Measurements from ENCODE around the gene GCNT3.
"Not testable (repeated sequence)": the region's sequence is repeated elsewhere in the genome, so short reads cannot be mapped to it uniquely, and the experiment has no call there.

GCNT3 gene

DNA sequence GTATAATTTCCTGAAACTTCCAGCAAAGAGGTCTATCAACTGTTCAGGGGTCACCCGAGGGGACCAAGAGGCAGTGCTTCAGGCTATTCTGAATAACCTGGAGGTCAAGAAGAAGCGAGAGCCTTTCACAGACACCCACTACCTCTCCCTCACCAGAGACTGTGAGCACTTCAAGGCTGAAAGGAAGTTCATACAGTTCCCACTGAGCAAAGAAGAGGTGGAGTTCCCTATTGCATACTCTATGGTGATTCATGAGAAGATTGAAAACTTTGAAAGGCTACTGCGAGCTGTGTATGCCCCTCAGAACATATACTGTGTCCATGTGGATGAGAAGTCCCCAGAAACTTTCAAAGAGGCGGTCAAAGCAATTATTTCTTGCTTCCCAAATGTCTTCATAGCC lies 6.8 kb downstream of the GCNT3 start:
- no peak for DNase-seq

DNA sequence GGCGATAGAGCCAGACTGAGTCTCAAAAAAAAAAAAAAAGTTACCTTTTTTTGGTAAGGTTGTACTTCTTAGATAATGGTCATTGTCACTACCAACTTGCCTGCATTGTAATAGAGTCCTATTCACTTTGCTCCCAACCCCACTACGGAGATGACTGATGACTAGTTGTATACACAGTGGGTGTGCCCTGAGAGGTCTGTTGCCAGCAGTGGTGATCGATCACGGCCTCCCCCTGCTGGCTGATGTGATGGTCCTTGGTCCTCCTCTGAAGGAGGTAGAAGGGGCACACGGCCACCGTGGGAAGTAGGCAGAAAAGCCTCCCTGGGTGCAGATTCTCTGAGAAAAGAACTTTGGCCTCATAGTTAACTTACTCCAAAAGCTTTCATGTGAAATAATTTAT lies 10.7 kb downstream of the GCNT3 start:
- DNase-seq = peak; percentile 11

DNA sequence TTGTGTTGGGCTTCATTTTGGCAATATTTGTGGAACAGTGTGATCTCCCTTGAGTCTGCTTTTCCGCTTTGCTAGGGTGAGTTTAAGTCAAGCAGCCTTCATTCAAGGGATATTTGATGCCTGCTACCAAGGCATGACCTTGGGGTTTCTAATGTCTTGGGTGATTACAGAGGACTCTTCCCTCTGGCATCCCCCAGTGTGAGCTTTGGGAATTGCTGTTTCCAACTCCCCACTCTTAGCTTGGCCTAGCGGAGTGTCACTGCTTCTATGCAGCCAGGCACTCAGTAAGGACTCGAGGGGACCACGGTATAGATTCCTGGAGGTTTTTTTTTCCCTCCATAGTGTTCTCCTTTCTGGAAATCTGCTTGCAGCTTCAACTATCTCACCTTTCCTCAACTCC lies 21.1 kb downstream of the GCNT3 start:
- DNase-seq = no peak

DNA sequence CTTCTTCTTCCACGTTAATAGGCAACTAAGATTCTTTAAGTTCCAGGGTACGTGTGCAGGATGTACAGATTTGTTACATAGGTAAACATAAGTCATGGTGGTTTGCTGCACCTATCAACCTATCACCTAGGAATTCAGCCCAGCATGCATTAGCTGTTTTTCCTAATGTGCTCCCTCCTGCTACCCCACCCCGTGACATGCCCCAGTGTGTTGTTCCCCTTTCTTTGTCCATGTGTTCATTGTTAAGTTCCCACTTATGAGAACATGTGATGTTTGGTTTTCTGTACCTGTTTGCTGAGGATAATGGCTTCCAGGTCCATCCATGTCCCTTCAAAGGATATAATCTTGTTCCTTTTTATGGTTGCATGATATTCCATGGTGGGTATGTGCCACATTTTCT lies 24.6 kb downstream of the GCNT3 start:
- DNase-seq = no peak

DNA sequence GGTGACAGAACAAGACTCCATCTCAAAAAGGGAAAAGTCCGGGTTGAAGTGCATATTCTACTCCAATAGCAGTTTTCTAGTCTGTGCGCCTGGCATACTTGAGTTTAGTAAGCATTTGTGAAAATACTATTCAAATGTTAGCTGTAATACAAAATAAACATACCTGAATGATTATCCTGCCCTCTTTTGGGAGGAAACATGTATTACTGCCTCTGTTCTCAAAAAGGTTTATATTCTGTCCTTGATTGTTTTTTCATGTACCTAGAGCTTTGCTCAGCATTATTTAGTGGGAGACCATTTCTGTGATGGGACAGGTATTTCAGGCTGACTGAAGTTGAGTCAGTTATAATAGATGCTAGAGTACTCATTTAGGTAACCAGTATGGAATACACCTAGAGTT lies 25.9 kb downstream of the GCNT3 start:
- DNase-seq = not testable (repeated sequence)

DNA sequence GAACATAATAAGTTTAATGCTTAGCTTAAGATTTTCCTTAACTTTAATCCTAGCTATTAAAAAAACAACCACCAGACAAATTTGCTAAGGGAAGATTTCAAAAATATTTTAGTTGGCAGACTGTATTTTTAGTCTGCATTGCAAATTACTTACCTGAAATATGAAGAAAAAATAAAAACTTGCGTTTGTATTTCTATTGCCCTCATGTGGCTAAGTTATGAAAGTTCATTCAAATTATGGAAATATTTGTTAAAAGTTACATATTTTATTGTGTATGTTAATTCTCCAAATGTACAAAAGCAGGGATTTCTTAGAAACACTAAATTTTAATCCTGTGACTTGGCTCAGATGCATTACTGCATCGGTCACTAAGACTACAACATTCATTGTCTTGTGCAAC lies 30.8 kb downstream of the GCNT3 start:
- no peak for DNase-seq

DNA sequence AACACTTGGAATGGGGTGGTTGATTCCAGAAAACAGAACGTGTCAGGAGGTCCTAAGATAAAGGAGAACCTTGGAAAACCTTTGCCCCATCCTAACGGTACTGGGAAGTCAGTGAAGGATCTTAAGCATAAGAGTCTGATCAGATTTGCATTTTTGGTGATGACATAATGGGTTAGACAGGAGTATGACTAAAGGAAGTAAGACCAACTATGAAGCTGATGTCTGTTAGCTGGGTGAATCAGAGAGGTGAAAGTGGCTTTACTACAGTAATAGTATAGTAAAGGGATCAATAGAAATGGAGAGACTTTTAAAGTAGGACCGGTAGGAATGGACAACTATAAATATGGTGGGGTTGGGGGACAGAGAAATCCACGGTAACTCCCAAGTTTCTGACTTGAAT lies 33.2 kb downstream of the GCNT3 start:
- DNase-seq = no peak

DNA sequence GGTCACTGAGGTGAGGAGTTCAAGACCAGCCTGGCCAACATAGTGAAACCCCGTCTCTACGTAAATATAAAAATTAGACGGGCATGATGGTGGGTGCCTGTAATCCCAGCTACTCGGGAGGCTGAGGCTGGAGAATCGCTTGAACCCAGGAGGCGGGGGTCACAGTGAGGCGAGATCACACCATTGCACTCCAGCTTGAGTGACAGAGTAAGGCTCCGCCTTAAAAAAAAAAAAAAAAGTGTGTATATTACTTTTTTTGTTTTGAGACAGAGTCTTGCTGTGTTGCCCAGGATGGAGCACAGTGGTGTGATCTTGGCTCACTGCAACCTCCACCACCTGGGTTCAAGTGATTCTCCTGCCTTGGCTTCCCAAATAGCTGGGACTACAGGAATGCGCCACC lies 34.2 kb downstream of the GCNT3 start:
- DNase-seq = not testable (repeated sequence)

DNA sequence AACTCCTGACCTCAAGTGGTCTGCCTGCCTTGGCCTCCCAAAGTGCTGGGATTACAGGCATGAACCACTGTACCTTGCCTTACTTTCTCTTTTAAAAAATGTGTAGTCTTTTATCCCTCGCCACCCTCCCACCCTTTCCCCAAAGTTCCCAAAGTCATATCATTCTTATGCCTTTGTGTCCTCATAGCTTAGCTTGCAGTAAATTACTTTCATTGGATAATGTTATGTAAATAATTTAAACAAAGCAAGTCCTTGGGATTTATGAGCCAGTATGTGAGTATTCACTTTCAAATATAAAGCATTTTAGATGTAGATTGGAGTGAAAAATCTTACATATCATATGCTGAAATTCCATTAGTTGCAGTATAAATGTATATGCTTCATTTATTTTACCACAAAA lies 34.7 kb downstream of the GCNT3 start:
- no peak for DNase-seq

DNA sequence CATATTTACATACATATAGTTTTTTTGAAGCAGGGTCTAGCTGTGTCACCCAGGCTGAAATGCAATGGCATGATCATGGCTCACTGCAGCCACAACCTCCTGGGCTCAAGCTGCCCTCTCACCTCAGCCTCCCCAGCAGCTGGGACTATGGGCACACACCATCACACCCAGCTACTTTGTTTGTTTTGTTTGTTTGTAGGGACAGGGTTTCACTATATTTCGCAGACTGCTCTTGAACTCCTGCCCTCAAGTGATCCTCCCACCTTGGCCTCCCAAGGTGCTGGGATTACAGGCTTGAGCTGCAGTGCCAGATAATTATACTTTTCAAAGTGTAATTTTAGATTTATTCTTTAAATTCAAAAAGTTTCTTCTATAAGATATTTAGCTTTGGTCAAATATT lies 35.5 kb downstream of the GCNT3 start:
- no peak for DNase-seq

DNA sequence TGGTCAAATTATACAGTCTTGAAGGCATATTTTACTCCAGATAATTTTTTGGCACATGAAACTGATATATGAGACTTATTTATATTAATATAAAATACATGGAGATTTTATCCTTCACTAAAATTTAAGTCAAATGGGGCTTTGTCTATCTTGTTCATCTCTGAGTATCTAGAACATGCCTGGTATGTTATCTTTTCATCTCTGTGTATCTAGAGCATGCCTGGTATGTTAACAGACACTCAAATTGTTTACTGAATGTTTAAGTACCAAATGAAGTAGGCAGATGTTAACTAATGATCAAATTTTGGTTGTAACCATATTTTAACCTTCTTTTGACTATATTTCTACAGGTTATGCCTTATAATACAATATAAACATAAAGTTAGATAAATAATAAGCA lies 38.0 kb downstream of the GCNT3 start:
- no peak for DNase-seq

DNA sequence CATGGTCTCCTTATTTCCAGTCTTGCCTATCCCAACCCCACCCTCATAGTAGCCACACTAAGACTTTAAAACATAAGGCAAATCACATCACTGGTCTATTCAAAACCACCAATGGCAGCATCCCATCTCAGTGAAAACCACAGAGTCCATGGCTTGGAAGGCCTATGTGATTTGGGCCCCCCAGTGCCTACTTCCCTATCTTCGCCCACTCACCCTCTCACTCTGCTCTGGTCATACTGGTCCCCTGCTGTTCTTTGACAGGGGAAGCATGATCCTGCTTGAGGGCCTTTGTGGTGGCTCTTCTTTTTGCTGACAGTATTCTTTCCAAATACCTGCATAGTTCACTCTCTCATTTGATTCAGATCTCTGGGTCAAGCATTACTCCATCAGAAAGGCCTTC lies 42.5 kb downstream of the GCNT3 start:
- DNase-seq = no peak

DNA sequence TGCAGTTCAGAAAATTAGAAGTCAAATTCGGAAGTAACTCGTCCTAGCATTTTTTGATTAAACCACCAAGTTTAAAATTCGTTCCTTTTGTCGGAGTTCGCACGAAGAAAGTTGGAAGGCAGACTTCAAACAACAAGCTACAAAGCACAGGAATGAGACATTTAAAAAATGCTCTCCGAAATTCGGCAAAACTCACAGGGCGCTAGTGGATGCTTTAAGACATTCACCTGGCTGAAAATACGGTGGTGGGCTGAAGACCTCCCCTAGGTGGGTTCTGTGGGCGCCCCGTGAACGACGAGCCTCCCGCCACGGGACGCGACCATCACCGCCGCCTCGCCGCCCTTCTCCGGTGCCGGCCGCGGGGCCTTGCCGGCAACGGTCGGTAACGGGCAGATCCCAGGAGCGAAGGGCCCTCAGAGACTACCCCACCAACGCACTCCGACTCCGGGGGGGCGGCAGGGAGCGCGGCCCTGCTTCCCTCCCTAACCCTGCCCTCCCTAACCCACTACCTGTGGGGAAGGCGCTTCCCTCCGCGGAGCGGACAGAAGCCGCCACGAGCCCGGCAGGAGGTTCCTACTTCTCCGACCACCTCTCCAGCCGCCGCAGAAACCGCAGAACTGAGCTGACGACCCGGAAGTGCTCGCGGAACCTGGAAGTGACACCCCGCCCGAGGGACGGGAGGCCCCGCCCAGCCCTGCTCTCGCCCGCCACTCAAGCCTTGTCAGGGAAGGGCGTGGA lies 45.5 kb downstream of the GCNT3 start, which contains the start of gene GTF2A2:
GTF2A2 (minus strand) TSS at position 619 of the 738 bp plus-strand sequence. CDS start 5,238 bp downstream, outside the sequence.
- peak; percentile 82 for DNase-seq

DNA sequence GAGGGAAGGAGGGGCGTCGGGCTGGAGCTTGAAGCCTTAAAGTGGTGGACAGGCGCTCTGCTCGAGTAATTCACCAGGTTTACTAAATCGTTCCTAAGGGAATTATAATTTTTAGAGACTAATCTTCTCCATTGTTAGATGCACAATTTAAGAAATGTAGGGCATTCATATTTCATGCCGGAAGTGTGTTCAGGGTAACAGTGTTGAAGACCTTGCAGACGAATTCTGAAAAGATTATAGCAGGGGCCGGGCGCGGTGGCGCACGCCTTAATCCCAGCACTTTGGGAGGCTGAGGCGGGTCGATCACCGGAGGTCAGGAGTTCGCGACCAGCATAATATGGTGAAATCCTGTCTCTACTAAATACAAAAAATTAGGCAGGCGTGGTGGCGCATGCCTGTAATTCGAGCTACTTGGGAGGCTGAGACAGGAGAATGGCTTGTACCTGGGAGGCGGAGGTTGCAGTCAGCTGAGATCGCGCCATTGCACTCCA lies 46.1 kb downstream of the GCNT3 start:
- no peak for DNase-seq

DNA sequence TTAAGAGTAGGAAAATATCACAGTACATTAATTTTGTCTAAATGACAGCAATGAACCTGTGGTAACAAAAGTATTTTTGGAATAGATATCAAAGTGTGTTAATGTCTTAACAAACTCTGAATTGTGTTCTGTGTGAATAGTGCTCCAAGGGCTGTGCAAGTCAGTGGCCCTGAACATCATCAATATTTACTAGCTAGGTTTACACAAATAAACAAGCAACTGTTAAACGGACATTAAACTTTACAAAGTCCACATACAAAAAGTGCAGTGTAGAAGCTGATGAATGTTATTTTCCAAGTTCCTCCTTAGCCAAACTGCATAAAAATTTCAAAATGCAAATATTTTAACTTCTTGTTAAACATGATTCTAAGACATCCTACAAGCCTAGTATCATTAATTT lies 47.8 kb downstream of the GCNT3 start:
- no peak for DNase-seq

DNA sequence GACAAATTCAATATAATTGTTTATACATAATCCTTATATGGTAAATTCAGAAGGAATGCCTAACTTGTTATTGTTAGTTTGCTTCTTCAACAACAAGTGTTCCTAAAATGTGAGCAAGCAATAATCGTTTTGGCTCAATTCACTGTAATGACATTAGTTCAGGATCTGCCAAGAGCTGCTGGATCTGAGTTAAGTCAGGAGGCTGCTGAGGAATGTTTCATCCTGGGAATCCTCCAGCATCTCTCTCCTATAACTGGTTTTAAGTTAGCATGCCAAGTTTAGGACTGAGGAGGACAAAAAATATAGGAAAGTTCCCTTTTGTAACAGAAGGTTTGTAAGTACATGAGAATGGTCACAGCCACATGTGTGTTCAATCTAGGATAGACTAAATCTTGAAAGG lies 50.7 kb downstream of the GCNT3 start:
- DNase-seq = no peak

DNA sequence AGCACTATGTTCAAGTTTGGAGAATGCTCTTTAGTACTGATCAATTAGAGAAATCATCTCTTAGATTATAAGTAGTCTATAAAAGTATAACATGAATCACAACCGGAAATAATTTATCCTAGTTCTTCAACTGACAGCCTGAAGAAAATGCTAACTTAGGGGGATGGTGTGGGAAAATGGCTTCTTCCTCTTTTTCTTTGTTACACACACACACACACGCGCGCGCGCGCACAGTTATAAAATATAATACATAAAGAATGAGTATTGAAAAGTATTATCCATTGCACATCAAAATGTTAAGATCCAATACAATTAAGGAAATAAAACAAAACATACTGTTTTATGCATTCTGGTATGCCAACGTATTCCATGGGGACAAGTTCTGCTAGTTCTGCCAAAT lies 57.0 kb downstream of the GCNT3 start:
- DNase-seq = no peak

Measured in activated T-cell treated with anti-CD3 and anti-CD28 coated beads for 4 hours (primary cell).